NCI-H1105 (cell line): ENCODE data around the gene GATA5.

ENCODE experiments used
- DNase-seq: peaks from one replicate; lab custom pipeline; 2025; lab: John Stamatoyannopoulos, UW

GATA5 gene

GRCh38 chr20:62487561-62488354 lies 12.0 kb upstream of the GATA5 start:
- no peak for DNase-seq

DNA sequence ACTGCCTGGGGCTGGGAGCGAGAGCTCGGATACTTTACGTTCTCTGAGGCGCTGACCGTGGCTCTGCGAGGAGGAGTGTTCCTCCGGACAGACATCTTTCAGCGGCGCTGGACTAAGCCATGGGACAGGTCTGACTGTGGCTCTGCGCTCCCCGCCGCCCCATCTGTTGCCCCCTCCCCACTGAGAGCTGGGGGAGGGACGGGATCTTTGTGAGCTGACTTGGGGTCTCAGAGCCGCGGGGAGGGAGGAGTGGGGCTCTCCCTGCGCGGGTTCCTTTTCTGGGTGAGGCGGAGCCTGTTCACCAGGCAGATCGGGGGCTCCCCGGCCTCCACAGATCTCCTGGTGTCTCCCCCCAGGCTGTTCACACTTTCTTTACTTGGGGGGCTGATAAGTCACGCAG lies 11.3 kb upstream of the GATA5 start:
- DNase-seq = no peak

DNA sequence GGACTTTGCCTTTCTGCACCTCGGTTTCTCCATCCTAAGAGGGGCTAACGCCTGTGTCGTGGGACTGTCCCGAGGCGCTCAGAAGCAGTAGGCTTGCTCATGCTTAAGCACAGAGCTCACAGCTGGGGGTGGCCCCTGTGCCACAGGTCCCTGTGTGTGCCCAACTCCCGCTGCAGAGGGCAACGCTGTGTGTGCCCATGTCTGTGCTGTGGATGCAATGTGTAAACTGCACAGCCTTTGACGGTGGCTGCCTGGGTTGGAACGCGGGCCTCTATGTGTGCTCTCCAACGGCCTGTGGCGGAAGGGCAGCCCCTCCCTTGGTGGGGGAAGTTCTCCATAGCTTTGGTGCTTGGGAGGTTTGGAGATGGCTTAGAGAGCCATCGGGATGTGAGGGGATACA lies 10.7 kb upstream of the GATA5 start:
- DNase-seq = no peak

DNA sequence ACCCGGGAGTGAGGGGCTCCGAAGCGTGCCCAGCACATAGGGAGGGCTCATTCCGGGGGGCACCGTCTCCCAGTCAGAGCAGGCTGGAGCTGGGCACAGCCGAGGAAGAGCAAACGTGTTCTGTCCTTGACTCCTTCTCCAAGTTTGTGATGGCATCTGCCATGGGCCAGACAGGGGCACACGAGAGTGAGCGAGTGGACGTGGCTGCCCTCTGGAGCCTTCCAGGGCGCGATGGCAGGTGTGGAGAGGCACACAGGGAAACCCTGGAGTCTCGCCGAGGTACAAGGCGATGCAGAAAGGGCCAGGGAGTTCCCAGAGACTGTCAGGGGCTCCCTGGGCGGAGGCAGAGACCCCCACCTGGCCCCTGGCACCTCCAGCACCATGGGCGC lies 9.9 kb upstream of the GATA5 start:
- DNase-seq = no peak

DNA sequence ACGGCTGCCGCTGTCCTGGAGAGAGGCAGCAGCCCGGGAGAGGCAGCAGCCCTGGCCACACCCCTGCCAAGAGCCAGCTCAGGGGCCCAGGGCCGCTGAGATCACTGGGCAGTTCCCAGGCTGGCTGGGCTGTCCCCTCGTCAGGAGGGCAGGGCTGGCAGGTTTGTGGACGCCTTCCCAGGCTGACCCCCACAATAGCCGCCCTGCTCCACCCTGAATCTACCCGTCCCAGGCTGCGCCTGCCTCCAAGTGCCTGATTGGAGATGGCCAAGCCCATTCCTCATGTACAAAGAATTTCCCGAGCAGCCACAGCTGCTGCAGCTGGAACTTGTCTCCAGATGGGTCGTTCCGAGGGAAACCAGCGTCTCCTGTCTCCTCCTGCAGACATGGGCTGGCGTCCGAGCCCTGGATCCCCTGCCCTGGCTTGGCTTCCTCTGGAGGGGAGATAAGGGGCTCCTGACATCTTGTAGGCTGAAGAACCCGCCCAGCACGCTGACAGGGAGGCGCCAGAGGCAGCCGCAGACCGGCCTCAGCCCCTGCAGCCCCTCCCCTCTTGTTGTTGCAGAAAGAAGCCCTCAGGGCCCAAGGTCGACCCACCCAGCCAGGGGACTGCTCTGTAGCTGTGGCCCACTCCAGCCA lies 9.4 kb upstream of the GATA5 start:
- DNase-seq = no peak

DNA sequence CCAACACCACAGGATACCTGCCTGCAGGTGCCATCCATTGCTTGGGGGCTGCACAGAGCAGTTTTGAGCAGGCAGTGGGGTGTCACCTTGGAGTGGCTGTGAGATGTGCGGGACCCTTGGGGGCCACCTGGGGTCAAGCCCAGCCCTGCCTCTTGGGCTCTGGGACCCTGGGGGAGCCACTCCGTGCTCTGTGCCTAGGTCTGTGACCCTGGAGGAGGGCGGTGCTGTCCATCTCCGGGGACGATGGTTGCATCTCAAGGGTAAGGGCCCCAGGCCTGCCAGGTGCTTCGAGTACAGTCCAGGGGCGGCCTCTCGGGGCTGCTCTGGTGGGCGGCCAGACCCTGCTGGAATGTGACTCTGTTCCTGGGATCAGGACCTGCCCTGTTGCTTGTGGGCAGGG lies 8.7 kb upstream of the GATA5 start:
- DNase-seq = no peak

DNA sequence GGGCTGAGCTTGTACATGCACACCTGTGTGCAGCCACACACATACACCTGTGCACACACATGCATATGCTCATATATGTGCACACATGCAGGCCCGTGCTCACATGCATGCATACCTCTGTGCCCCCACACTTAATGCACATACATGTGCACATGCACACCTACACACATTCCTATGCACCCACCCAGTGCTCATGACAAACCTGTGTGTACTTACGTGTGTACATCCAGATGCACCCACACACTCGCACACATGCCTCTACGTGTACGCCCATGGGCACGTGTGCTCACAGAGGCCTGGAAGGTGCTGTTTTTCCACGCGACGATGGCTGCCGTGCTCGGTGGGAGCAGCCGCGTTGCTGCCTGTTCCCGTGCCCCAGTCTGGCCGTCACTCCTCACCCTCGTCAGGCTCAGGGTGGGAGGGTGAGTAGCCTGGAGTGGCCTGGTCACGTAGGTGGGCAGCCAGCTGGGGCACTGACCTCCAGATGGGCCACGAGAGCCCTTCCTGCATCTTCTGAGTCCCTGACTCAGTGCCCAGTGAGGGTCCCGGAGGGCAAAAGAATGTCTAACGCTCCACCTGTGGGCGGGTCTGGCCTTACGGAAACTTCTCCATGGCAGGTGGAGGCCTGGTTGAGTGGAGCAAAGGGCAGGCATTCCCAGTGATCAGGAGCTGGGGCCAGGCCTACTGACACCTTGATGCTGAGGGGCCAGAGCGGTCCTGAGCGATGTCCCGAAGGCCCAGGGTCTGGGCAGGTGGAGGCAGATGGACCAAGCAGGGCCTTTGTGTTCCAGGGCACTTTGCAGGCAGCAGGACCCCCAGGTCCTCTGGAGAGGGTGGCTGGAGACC lies 8.0 kb upstream of the GATA5 start:
- no peak for DNase-seq

GRCh38 chr20:62482974-62483373 lies 7.2 kb upstream of the GATA5 start:
- no peak for DNase-seq

- no peak for DNase-seq
Measured at GRCh38 chr20:62482146-62482809, 6.5 kb upstream of the GATA5 start.

GRCh38 chr20:62481425-62482145 lies 5.8 kb upstream of the GATA5 start:
- DNase-seq = no peak

GRCh38 chr20:62480318-62480717 lies 4.5 kb upstream of the GATA5 start:
- no peak for DNase-seq

DNA sequence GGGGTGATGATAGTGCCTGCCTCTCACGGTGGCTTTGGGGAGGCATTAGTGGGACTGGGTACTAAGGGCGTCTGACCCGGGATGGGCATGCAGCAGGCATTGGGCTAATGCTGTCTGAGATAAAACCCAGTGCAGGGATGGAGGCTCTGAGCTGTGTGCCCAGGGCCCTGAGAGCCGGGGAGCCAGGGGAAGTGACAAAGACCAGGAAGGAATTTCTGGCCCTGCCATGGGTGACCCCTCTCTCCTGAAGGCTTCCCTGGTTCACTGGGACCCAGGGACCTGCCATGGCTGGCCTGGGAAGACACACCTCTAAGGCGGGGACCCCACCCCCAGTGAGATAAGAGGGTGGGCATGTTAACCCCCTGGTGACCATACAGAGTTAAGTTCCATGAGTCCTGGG lies 3.9 kb upstream of the GATA5 start:
- no peak for DNase-seq

- DNase-seq = no peak
Measured at GRCh38 chr20:62479156-62479555, 3.4 kb upstream of the GATA5 start.

DNA sequence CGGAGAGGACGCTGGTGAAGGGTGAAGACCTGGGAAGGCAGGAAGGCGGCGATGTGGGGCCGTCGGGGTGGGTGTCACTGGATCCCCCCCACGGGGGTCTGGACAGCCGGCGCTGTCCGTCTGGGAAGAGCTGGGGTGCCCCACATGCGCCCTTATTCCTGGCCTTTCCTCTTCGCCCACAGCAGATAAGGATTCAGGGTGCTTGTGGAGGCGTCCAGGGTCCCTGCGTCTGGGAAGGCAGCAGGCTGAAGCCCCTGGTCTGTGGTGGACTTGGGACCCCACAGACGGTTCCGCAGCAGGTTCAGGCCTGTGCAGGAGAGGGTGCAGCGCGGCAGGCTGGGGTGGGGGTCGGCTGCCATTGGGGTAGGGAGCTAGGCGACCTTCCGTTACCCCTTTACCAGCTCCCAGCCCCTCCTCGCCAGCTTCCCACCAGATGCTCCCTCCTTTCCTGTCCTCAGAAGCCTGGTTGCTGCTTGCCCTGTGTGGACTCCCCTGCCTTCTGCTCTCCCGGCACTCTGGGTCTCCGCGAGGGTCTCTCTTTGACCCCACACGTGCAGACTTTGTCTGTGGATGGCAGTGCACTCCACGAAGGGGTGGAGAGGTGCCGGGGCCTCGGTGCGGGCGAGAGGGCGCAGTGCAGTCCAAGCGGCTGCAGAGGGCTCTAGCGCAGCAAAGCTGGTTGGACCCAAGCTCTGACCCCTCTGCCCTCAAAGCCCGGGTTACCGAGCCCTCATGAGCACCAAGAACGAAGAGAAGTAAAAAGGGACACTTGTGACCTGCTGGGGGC lies 2.1 kb upstream of the GATA5 start:
- no peak for DNase-seq

DNA sequence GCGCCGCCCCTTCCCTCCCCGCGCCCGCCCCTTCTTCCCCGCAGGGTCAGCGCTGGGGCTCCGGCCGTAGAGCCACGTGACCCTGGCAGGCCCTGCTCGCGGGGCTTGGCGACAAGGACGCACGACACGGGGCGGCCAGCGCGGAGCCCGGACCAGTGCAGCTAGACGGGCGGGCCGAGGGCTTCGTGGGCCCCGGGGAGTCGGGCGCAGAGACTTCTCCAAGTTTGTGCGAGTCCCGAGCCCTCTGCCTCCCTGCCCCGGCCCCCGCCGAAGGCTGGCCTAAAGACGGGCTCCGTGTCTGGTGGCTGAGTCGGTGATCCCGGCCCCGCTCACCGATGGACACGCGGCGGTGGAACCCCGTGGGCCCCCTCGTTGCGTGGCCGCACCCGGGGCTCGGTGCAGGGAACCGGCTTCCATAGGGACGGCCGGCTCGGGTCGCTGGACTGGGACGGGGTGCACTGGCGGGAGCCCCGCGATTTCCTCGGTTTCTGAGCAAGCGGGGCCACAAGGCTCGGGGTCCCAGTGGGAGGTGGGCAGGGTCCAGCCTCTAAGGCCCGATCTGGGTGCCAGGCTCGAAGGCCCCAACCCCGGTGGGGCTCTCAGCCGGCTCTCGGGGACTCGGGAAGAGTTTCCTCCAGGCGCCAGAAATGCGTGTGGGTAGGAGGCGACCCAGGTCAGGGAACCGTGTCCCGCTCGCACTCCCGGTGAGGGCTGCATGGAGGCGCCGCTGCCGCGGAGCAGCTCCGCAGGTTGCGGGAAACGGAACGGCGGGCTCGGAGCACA lies 452 bp upstream of the GATA5 start:
- no peak for DNase-seq

DNA sequence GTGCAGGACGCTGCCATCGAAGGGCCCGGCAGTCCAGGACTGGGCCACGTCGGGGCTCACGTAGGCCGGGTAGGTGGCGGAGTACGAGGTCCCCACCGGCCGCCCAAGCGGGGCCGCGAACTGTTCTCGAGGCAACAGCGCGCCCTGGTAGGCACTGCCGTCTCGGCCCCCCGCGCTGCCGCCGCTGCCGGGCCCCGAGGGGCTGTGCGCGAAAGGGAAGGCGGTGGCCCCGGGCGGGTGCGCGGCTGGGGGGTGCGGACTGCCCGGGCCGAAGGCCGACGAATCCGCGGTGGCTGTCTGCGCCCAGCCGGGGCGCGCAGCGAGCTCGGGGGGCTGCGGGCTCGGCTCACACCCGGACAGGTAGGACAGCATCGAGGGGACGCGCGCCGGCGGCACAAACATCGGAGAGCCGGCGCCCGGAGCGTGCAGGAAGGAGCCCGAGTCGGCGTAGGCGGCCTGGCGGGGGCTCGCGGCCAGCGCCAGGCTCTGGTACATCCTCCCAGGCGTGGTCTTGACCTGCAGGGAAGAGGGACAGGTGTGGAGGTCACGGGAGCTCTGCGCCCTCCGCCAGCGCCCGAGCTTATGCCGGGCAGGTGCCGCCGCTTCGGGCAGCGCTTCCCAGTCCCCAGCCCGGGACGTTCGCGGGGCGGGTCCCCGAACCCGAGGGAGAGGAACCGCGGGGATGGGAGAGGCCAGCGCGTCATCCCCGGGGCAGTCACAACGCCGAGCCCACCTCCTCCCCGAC lies 596 bp downstream of the GATA5 start:
- no peak for DNase-seq

DNA sequence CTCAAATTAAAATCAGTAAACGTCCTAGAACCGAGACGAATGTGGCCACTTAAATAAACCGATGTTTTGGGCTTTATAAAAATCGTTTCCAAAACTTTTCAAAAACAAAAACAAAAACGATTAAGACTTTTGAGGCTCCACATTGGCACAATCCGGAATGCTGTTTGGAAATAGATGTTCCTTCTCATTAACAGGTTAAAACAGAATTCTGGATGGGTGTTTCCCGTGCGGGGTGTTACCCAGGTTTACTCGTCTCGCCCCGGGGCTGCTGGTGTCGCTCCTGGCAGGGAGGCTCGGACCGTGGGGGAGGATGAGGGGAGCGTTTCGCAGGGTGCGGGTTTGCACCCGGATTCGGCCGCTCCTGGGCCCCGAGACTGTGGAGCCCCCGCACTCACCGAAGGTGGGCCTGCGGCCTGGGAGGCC lies 1.2 kb downstream of the GATA5 start:
- DNase-seq = no peak

DNA sequence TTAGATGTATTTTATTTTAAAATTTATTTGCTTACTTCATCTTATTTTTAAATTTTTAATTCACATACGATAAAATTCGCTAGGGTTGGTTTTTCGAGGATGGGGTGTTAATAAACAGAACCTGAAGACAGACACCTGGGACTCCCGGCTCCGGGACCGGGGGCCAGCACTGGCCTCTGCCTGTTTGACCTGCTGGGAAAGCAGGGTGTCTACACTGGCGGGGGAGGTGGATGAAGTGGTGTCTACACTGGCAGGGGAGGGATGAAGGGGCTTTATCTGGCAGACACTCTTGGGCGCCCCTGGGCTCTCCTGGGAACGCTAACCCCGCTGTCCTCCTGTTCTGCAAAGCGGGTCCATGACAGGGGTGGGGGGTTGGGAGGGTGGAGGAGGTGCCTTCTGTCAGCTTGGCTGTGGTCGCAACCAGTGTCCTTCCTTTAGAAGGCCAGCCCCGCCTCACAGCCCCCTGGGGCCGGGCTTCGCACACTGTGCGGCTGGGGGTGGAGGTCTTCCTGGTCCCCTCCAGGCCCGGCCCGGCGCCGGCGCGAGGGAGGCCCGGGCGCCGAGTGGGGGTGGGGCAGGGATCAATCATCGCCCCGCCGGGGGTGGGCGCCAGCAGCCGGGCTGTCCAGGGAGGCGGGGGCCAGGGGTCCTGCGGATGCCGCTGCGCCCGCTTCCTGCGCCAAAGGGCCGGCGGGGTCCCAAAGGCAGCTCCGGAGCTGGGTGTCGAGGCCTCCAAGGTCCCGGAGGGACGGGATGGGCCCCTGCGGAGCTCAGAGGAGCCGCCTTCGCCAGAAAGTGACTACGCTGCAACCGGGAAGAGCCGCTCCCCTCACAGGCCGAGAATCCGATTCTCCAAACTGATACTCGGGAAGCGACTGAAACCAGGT lies 1.8 kb downstream of the GATA5 start:
- no peak for DNase-seq
